H9 (cell line): Measurements from ENCODE around the gene PLEKHA7. TPM values are rescaled to one million over a fixed set of nuclear protein-coding genes. Genes with fewer than 3 reads are reported as not detected.
A peak's percentile ranks its signal among the peaks of the same experiment; 100 is the strongest.

Experiments used
- DNase-seq: peaks from one replicate; pipeline ENCODE4 v3.0.0-alpha.2; 2017
- H2AFZ ChIP-seq: one replicate; pipeline ENCODE4 v1.6.1; 2013; ENCODE audit warnings: mild to moderate bottlenecking, low read length, control low read depth, moderate library complexity
- H2AK5ac ChIP-seq: 2 replicates; pipeline ENCODE4 v1.6.1; 2013; ENCODE audit warnings: low read length, control low read depth, mixed read lengths; ENCODE audit not compliant: insufficient read length
- H2BK120ac ChIP-seq: one replicate; pipeline ENCODE4 v1.6.1; 2013; ENCODE audit warnings: low read depth, mild to moderate bottlenecking, low read length, control low read depth, inconsistent platforms; ENCODE audit not compliant: poor library complexity, severe bottlenecking
- H2BK12ac ChIP-seq: 2 replicates; pipeline ENCODE4 v1.6.1; 2013; ENCODE audit warnings: low read length, control low read depth, mixed read lengths, low read depth; ENCODE audit not compliant: insufficient read length
- H2BK15ac ChIP-seq: 2 replicates; pipeline ENCODE4 v1.6.1; 2013; ENCODE audit warnings: low read depth, low read length, control low read depth
- H2BK20ac ChIP-seq: one replicate; pipeline ENCODE4 v1.6.1; 2013; ENCODE audit warnings: low read depth, mild to moderate bottlenecking, low read length, control low read depth, inconsistent platforms; ENCODE audit not compliant: poor library complexity, severe bottlenecking
- H2BK5ac ChIP-seq: 2 replicates; pipeline ENCODE4 v1.6.1; 2013; ENCODE audit warnings: low read length, control low read depth, mixed read lengths; ENCODE audit not compliant: insufficient read length
- H3K14ac ChIP-seq: 2 replicates; pipeline ENCODE4 v1.6.1; 2013; ENCODE audit warnings: low read length, control low read depth; ENCODE audit not compliant: insufficient read depth
- H3K18ac ChIP-seq: 2 replicates; pipeline ENCODE4 v1.6.1; 2013; ENCODE audit warnings: low read depth, mild to moderate bottlenecking, mixed read lengths, low read length, control low read depth; ENCODE audit not compliant: insufficient read length
- H3K23ac ChIP-seq: 2 replicates; pipeline ENCODE4 v1.6.1; 2013; ENCODE audit warnings: low read length, control low read depth, mixed read lengths, low read depth; ENCODE audit not compliant: insufficient read length
- H3K23me2 ChIP-seq: 2 replicates; pipeline ENCODE4 v1.6.1; 2013; ENCODE audit warnings: low read depth, mild to moderate bottlenecking, mixed read lengths, low read length, control low read depth; ENCODE audit not compliant: insufficient read length, poor library complexity, severe bottlenecking
- H3K27ac ChIP-seq: 2 replicates; pipeline ENCODE4 v1.5.1; 2013; ENCODE audit warnings: low read length, control low read depth, mixed read lengths, low read depth; ENCODE audit not compliant: insufficient read length
- H3K27me3 ChIP-seq: 2 replicates; pipeline ENCODE4 v1.6.1; 2013; ENCODE audit warnings: low read length, control low read depth, inconsistent platforms; ENCODE audit not compliant: insufficient read depth
- H3K4ac ChIP-seq: 2 replicates; pipeline ENCODE4 v1.6.1; 2013; ENCODE audit warnings: low read depth, mild to moderate bottlenecking, control low read depth, inconsistent platforms, low read length, moderate library complexity
- H3K4me1 ChIP-seq: 2 replicates; pipeline ENCODE4 v1.6.1; 2013; ENCODE audit warnings: low read length, control low read depth, inconsistent platforms; ENCODE audit not compliant: insufficient read depth
- H3K4me2 ChIP-seq: 2 replicates; pipeline ENCODE4 v1.6.1; 2013; ENCODE audit warnings: low read length, control low read depth, mixed read lengths; ENCODE audit not compliant: insufficient read length, insufficient read depth
- H3K56ac ChIP-seq: 2 replicates; pipeline ENCODE4 v1.6.1; 2013; ENCODE audit warnings: low read depth, mild to moderate bottlenecking, mixed read lengths, low read length, control low read depth; ENCODE audit not compliant: insufficient read length
- H3K79me1 ChIP-seq: 2 replicates; pipeline ENCODE4 v1.6.1; 2013; ENCODE audit warnings: low read depth, mild to moderate bottlenecking, moderate library complexity, low read length, control low read depth, inconsistent platforms; ENCODE audit not compliant: insufficient read depth, poor library complexity, severe bottlenecking
- H3K79me2 ChIP-seq: 2 replicates; pipeline ENCODE4 v1.6.1; 2013; ENCODE audit warnings: low read length, control low read depth, inconsistent platforms; ENCODE audit not compliant: insufficient read depth
- H3K9ac ChIP-seq: 2 replicates; pipeline ENCODE4 v1.6.1; 2013; ENCODE audit warnings: low read length, control low read depth, mixed read lengths; ENCODE audit not compliant: insufficient read length; ENCODE audit errors: extremely low read depth
- H3K9me3 ChIP-seq: one replicate; pipeline ENCODE4 v1.6.1; 2013; ENCODE audit warnings: low read depth, low read length, inconsistent platforms; ENCODE audit not compliant: control insufficient read depth
- H3T11ph ChIP-seq: one replicate; pipeline ENCODE4 v1.6.1; 2013; ENCODE audit warnings: mild to moderate bottlenecking, low read length, control low read depth, inconsistent platforms
- H4K20me1 ChIP-seq: one replicate; pipeline ENCODE4 v1.6.1; 2013; ENCODE audit not compliant: control insufficient read depth, insufficient read length, insufficient read depth
- H4K5ac ChIP-seq: 2 replicates; pipeline ENCODE4 v1.6.1; 2013; ENCODE audit warnings: low read depth, mild to moderate bottlenecking, mixed read lengths, low read length, control low read depth; ENCODE audit not compliant: insufficient read length
- H4K8ac ChIP-seq: replicated peaks from 2 replicates; pipeline ENCODE4 v1.6.1; 2013; ENCODE audit warnings: low read length, control low read depth, mixed read lengths, low read depth; ENCODE audit not compliant: insufficient read length
- H4K91ac ChIP-seq: 2 replicates; pipeline ENCODE4 v1.6.1; 2013; ENCODE audit warnings: low read depth, mild to moderate bottlenecking, moderate library complexity, mixed read lengths, low read length, control low read depth; ENCODE audit not compliant: insufficient read length
- H3K27ac Mint-ChIP-seq, 3 experiments: 2 replicates in 2 of 3; 3 replicates in 1 of 3; pipeline ENCODE4 v1.8.0; 2020 to 2021; ENCODE audit warnings: mixed read lengths in 3 of 3, mild to moderate bottlenecking in 1 of 3, moderate library complexity in 1 of 3
- H3K27me3 Mint-ChIP-seq: 2 replicates; pipeline ENCODE4 v1.8.0; 2021; ENCODE audit warnings: low read depth, mild to moderate bottlenecking, moderate library complexity, mixed read lengths
- H3K36me3 Mint-ChIP-seq, 3 experiments: 2 replicates in 2 of 3; 3 replicates in 1 of 3; pipeline ENCODE4 v1.8.0; 2020 to 2021; ENCODE audit warnings: low read depth in 3 of 3, mixed read lengths in 3 of 3; ENCODE audit not compliant: insufficient read depth in 1 of 3
- H3K4me1 Mint-ChIP-seq, 2 experiments: 2 replicates each; pipeline ENCODE4 v1.8.0; 2020; ENCODE audit warnings: mixed read lengths in 2 of 2
- H3K4me3 Mint-ChIP-seq, 2 experiments: 2 replicates in 1 of 2; 3 replicates in 1 of 2; pipeline ENCODE4 v1.8.0; 2020 to 2021; ENCODE audit warnings: mild to moderate bottlenecking in 2 of 2, mixed read lengths in 2 of 2, moderate library complexity in 1 of 2
- H3K9me3 Mint-ChIP-seq, 2 experiments: 2 replicates in 1 of 2; 3 replicates in 1 of 2; pipeline ENCODE4 v1.8.0; 2020; ENCODE audit warnings: mild to moderate bottlenecking in 2 of 2, mixed read lengths in 2 of 2, moderate library complexity in 1 of 2
- CTCF ChIP-seq: fragments of 200-600 bp; sonication (generic); conservative IDR thresholded peaks from 3 replicates; pipeline ENCODE4 v1.8.0; 2021; ENCODE audit warnings: antibody characterized with exemption, mild to moderate bottlenecking
- WGBS: extraction: QIAGEN DNeasy Blood & Tissue Kit; methylation state at CpG from one replicate; pipeline ENCODE4 v1.1.7; 2013; ENCODE audit warnings: missing lambda C conversion rate, low lambda C conversion rate, mixed read lengths; ENCODE audit not compliant: insufficient read length; ENCODE audit errors: extremely low coverage; 5-methylcytosine and 5-hydroxymethylcytosine counted together
- total RNA-seq: library from RNA; stranded (reverse); gene quantifications from 2 replicates; pipeline ENCODE4 v1.2.1, GENCODE V29; 2021

The PLEKHA7 gene
- total RNA-seq, 1 experiment from 2014 or later = 21.0 TPM

GRCh38 chr11:16982809-16983208 lies 31.4 kb downstream of the PLEKHA7 start:
- peak overlapping the region in 2 of 3 experiments; percentile 24 to 76; a peak in 3 of 7 replicates for H3K27ac Mint-ChIP-seq
- no peak overlapping the region for H3K23ac ChIP-seq
- no peak overlapping the region for H3K14ac ChIP-seq
- H3K79me1 ChIP-seq = no peaks in the 10 kb centered on the region
- H3K79me2 ChIP-seq = no peaks in the 10 kb centered on the region
- no peak overlapping the region for H2AK5ac ChIP-seq
- no peaks in the 10 kb centered on the region for H3K36me3 Mint-ChIP-seq
- H4K20me1 ChIP-seq = peaks cover 2% of the 10 kb centered on the region
- no peak overlapping the region for H4K8ac ChIP-seq
- no CpG with 5 or more reads among the region's 1 CpG for WGBS
- H3K4me1 ChIP-seq = peaks cover 15% of the 10 kb centered on the region
- H3K27ac ChIP-seq = no peak overlapping the region
- H2BK20ac ChIP-seq = no peak overlapping the region
- no peaks in the 10 kb centered on the region for H3K9me3 ChIP-seq
- no peaks in the 10 kb centered on the region for H3K9me3 Mint-ChIP-seq
- no peak overlapping the region for H3K56ac ChIP-seq
- no peak overlapping the region for H2BK5ac ChIP-seq
- no peak for TF ChIP-seq CTCF
- no peak overlapping the region for H3K4ac ChIP-seq
- DNase-seq = no peak
- no peaks in the 10 kb centered on the region for H3K23me2 ChIP-seq
- no peak overlapping the region for H3K4me2 ChIP-seq
- H3K9ac ChIP-seq = no peak overlapping the region
- no peaks in the 10 kb centered on the region for H3K27me3 ChIP-seq
- no peak overlapping the region for H3T11ph ChIP-seq
- H3K4me3 Mint-ChIP-seq = no peak overlapping the region
- no peak overlapping the region for H4K5ac ChIP-seq
- H2AFZ ChIP-seq = no peak overlapping the region
- no peak overlapping the region for H2BK15ac ChIP-seq
- H3K4me1 Mint-ChIP-seq = peaks cover 56 to 75% of the 10 kb centered on the region in 2 experiments
- H4K91ac ChIP-seq = no peak overlapping the region
- no peaks in the 10 kb centered on the region for H3K27me3 Mint-ChIP-seq
- H2BK12ac ChIP-seq = no peak overlapping the region
- H2BK120ac ChIP-seq = no peak overlapping the region
- H3K18ac ChIP-seq = no peak overlapping the region
